ENCODE measurements around the gene MROH7.

The MROH7 gene

DNA sequence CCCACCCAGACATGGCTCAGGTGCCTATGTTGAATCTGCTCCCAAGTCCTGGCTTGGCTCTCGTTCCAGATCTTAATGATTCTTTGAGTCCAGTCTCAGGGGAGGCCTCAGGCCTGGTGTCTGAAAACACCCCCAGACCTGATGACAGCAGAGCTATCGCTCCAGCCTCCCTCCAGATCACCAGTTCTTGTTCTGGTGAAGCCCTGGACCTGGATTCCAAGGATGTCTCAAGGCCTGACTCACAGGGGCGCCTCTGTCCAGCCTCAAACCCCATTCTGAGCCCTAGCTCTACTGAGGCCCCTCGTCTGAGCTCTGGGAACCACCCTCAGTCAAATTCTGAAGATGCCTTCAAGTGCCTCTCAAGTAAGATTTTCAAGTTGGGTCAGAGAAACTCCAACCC is 11.4 kb downstream of the MROH7 start:
- no peak for DNase-seq

DNA sequence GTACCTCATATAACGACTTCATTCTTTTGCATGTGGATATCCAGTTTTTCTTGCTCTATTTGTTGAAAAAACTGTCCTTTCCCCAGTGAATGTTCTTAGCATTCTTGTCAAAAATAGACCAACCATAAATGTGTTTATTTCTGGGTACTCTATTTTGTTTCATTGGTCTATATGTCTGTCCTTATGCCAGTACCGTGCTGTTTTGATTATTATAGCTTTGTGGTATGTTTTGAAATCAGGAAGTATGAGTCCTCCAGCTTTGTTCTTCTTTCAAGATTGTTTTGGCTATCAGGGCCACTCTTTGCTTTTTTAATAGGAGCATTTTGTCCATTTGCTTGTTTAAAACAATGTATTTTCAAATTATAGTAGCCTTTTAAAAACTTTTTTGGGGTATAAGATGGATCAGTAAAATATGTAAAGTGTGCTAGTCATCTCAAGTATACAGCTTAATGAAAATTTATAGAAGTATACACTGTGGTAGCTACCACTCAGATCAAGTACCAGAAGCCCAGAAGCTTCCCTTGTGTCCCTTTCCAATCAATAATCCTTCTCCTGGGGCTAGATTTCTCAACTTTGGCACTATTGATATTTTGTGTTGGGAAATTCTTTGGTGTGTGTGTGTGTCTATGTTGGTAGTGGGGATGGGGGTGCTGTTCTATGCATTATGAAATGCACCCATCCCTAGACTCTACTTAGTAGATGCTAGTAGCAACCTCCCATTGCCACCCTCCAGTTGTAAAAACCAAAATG is 16.8 kb downstream of the MROH7 start:
- DNase-seq, result no peak

DNA sequence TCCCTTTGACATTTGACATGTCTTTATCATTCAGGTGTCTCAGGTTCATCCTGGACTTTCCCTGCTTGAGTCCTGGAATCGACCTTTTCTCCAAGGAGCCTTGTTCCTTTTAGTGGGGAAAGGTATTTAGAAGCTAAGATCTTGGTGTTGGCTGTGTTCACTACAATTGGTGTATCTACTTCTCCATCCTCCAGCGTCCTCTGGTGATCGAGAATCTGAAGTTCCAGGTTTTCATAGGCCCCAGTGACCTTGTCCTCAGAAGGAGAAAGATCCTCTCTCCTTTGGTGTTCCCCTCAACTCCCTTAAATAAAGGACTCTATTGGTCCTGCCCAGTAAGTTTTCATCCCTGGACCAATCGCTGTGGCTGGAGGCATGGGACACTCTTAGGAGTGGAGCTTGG is 22.1 kb downstream of the MROH7 start:
- peak; percentile 30 for DNase-seq

DNA sequence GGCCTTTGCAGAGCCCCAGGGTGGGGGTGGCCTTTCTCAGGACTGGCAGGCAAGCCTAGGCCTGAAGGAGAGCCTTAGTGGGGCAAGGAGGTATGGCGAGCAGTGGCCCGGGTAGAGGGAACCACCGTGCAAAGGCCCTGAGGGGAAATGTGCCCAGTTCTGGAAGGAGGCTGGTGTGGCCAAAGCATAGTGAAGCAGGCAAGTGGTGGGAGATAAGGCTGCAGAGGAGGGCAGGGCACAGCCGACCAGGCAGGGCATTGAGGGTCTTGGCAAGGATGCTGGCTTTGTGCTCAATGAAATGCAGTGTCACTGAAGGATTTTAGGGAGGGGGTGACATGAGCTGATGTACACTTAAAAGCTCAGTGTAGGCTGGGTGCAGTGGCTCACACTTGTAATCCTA is 22.8 kb downstream of the MROH7 start:
- no peak for DNase-seq

DNA sequence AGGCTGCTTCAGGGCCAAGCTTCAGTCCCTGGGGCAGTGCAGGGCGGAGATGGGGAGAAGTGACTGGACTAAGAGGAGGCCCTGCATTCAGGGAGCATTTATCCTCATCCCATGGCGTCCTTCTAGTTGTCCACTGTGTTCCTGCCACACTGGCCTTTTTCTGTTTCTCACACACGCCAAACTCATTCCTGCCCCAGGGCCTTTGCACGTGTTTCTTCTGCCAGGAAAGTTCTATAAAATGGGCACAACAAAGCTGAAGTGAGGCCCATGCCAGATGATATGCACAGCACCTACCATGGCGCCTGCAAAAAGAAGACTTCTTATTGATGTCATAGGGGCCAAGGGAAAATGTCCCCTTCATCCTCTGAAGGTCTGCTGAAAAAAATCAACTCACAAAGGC is 24.3 kb downstream of the MROH7 start:
- no peak for DNase-seq

DNA sequence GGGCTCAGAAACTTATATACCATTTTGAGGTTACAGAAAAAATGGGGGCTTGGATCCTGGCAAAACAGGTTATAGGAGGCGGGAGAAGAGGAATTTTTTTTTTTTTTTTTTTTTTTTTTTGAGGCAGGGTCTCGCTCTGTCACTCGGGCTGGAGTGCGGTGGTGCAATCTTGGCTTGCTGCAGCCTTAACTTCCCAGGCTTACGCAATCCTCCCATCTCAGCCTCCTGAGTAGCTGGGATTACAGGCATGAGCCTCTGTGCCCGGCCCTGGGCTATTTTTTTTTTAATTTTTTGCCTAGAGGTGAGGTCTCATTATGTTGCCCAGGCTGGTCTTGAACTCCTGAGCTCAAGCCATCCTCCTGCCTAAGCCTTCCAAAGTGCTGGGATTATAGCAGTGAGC is 24.7 kb downstream of the MROH7 start:
- DNase-seq, result no peak

DNA sequence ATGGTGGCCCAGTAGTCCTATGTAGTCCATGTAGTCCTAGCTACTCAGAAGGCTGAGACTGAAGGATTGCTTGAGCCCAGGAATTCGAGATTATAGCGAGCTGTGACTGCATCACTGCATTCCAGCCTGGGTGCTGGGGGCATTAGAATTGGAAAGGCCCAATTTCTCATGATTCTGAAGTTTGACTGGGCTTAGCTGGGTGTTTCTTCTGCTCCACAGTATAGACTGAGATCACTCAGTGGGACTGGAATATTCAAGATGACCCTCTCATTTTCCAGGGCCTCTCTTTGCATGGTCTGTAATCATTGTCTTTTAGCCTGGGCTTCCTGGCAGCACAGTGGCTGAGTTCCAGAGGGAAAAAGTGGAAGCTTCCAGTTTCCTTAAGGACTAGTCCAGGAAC is 26.2 kb downstream of the MROH7 start:
- DNase-seq, result no peak

DNA sequence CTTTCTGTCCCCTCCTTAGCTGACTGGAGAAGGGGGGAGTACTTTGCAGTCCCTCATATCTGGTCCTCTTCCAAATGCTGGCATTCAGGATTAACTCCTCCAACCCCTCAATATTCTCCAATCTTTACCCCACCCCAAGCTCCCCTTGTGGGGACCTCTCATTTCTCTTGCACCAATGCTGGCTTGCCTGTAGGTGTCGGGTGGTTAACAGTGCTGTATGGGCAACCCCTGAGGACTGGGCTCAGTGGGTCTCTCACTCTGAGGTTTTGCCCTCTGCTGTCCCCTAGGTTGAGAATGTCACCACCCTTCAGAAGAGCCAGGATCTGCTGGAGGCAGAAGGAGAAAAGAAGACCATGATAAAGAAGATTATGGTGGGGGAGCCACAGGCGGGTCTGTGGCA is 27.0 kb downstream of the MROH7 start:
- no peak for DNase-seq

DNA sequence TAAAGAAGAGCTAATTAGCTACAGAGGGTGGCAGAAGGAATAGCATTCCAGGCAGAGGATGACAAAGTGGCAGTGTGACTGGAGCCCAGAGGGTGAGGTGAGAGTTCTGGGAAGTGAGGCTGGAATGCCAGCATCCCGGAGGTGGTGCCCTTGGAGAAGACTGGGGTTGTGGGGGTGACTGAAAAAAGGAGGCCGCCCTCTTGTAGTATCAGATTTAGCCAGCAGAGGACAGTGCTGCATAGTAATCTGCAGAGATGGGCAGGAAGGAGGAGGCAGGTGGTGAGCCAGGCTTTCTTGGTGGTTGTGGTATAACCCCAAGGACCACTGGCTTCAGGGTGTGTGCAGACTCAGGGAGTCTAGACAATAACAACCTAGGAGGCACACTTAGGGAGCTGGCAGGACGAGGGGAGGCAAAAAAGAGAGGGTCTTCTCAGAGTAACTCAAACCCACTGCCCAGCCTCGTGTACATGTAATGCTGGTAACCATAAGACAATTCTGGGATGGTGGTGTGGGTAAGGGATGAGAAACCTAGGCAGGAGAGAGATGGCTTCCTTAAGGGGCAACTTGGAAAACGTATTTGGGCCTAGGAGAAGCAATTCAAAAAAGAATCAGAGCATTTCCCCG is 30.5 kb downstream of the MROH7 start:
- peak; percentile 67 for DNase-seq

DNA sequence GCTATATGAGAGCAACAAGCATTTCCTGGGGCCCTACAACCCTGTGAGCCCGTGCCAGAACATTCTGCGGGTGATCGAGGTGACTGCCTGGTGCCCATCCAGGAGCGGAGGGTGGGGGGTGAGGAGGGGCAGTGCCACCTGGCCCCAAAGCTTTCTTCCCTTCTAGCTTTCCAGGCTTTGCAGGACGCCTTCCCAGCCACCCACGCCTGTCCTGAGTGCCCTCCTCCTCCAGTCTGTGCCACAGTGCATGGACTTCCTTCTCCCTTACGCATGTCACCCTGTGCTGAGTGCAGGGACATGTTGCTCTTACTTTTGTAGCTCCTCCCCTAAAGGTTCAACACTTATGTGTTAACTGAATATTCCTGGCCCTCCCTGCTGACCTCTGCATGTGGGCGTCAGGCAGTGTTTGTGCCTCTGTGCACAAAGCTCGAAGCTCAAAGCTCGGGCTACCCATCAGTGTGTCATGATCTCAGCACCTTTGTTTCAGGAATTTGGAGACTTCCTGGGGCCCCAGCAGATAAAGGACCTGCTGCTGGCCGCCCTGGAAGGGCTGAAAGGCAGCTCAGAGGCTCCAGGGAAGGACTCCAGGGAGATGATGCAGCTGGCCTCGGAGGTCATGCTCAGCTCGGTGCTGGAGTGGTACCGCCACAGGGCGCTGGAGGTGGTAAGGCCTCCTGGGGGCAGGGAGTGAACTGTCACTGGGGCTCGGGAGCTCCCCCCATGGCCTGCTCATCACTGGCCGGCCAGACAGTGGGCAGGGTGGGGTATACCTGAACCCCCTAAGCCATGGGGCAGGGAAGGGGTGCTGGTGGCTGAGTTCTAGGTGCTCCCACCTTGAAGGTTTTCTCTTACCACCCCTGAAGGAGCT is 37.4 kb downstream of the MROH7 start:
- DNase-seq, result no peak

DNA sequence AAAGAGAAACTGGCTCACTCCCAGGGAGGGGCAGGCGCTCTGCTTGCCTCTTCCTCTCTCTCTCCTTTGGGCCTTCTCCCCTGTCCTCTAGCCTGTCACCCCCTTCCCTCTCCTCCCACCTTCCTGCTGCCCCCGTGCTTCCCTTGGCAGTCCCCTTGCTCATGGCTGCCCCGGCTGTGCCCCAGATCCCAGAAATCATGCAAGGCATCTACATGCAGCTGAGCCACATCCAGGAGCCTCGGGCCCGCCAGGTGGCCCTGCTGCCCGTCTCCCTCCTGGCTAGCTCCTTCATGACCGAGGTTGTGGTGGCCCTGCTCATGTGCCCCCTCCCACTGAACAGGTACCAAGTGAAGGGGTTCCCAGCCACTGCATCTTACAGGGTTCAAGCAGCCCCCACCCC is 38.1 kb downstream of the MROH7 start:
- no peak for DNase-seq

DNA sequence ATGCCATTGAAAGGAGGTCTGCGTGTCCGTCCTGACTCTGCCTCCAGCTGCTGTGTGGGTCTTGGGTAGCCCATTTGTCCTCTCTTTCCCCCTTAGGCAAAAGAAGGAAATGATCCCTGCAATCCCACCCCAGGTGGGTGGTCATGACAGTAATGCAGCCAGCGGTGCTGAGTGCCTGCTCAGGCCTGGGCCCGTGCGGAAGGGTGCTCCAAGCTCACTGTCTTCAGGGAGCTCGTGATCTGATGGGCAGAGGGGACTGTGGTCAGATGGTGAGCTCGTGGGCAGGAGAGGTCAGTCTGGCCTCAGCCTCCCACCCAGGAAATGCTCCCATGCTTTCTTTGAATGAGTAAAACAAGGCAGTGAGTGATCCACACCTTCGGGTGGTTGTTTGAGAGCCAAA is 38.8 kb downstream of the MROH7 start:
- no peak for DNase-seq

DNA sequence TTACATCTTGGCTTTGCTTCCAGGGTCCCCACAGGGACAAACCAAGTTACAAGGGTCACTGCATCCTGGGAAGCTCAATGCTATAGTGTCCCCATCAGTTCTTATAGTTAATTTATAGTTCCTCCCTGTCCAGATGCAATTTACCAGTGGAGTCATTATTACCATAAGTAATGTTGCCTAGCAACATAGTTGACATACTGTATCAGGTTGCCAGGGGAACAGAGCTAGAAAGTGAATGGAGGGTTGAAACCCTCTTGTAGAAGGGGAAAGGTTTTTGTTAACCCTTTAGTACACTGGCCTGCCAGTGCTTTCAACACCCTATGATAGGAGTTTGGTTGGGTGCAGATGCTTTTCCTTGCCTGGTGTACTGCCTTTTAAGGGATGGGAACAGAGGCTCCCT is 39.8 kb downstream of the MROH7 start:
- no peak for DNase-seq

DNA sequence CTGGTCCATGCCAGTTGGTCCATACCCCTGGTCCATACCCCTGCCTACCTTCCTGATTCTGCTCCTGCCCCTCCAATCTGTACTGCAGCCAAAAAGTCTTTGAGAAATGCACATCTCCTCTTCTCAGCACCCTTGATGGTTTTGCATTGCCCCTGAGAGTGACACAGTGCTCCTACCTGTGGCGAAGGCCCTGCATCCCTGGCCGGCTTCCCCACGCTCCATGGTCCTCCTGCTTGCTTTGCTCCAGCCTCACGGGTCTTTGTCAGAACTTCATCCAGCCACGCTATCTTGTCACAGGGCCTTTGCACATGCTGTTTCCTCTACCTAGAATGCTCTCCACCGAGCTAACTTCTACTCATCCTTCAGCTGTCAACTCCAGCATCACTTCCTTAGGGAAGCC is 41.9 kb downstream of the MROH7 start:
- no peak for DNase-seq

DNA sequence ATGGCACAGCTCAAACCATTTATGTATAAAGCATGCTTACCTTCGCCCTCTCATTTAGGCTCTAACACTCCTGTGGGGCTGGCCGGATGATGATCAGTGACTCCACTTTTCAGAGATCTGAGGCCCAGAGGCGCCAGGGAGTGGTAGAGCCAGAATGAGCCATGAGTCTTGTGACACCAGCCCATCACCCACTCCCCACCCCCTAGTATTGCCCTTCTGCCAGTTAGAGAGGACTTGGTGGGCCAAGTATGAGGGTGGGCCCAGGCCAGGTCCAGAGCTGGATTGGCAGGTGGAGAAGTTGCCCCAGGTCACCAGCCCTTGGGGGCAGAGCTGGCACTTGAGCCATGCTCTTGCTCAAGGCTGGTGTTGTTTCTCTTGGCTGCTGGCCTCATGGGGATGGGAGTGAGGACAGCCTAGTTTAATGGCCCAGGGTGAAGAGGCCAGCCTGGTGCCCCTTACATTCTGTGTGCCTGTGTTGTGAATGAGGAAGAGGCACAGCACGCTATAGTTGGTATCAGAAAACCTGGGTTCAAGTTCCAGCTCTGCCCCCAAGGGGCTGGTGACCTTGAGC is 43.8 kb downstream of the MROH7 start:
- DNase-seq, result no peak

DNA sequence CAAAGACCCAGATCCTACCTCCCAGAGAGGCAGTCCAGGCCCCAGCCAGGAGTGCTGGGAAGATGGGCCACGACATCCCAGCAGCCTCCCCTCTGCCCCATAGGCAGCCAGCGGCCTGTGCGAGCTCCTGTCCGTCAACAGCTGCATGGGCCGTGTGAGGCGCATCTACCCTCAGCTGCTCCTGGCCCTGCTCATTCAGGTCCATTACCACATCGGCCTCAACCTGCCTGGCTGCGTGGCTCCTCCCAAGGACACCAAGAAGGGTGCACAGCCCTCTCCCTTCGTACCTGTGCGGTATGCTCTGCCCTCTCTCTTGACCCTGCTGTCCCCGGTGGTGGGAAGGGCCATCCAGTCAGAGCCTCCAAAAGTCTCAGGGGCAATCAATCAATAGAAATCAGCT is 44.6 kb downstream of the MROH7 start:
- no peak for DNase-seq

DNA sequence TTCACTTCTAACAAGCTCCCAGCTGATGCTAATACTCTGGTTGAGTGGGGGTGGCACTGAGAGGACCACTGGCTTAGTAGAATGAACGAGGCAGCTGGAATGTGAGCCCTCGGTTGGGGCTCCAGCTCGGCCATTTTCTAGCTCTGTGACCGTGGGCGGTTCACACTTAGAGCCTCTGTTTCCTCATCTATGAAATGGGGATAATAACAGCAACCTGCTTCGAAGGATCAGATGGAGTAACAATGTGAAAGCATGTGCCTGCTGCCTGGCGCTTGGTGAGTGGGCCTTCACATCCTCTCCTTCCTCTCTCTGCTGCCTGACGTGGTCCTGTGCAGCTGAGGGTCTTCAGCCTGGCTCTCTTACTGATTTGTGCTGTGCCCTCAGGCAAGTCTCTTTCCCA is 53.2 kb downstream of the MROH7 start:
- DNase-seq, result no peak

DNA sequence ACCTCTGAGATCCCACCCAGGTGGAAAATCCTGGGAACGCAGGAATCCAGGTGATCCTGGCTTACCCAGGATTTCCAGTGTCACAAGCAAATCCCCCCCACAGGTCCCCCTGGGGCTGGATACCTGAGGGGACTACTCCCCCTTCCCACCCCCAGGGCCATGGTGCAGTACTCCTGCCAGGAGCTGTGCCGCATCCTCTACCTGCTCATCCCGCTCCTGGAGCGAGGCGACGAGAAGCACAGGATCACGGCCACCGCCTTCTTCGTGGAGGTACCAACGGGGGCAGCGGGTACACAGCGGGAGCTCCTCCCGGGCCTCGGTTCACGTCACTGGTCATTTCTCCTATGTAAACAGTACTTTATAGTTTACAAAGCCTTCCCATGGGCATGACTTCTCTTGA is 53.6 kb downstream of the MROH7 start:
- no peak for DNase-seq

DNA sequence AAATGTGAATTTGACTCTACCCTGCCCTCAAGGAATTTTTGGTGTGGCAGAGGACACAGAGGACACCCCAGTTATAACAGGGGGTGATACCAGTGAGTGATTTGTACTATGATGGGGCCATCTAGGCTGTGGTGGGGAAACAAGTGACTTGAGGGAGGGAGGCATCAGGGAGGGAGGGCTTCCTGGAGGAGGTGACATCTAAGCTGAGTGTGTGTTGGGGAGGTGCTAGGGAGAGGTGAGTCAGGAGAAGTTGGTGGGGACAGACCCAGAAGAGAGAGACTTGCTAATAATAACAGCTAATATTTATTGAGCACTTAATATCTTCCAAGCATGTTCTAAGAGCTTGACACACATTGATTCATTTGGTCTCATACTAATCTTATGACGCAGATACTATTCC is 54.2 kb downstream of the MROH7 start:
- no peak for DNase-seq

DNA sequence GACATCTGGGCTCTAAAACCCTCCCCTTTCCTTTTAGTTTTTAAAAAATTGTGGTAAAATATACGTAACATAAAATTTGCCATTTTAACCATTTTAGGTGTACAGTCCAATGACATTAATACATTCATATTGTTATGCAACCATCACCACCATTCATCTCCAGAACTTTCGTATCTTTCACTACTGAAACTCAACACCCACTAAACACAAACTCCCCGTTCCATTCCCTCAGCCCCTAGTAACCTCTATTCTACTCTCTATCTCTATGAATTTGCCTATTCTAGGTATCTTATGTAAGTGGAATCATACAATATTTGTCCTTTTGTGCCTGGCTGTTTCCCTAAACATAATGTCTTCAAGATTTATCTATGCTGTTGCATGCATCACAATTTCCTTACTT is 54.7 kb downstream of the MROH7 start:
- no peak for DNase-seq

DNA sequence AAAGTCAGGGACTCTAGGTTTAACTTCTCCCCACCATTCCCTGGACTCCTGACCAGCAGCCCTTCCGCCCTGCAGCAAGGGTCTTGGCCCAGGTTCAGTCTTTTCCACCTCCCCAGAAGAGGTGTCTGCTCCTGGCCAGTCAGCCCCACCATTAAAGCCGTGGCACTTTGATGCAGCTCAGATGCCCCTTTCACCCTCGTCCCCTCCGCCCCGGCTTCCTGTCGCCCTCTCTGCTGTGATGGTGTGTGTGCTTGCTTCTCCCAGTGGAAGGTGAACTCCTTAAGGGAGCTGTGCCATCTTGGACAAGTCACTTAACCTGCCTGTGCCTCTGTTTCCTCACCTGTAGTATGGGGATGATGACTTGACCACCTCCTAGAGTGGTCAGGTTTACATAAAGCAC is 56.3 kb downstream of the MROH7 start:
- DNase-seq, result no peak

DNA sequence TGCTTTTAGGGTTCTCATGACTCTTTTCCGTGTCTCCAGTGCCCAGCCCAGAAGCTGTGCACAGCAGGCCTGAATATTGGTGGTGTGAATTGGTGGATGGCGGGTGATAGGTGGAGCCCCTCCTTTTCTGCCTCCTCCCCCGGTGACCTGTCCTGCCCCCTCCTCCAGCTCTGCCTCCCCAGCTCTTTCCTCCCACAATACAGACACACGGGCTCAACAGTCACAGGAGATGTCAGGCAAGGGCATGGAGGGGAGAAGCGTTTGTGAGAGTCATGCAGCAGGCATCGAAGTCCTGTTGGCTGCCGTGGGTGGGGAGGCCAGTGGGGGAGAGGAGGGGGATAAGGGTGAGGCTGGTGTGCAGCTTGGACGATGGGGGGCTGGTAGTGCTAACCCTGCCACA is 56.8 kb downstream of the MROH7 start:
- DNase-seq, result no peak

DNA sequence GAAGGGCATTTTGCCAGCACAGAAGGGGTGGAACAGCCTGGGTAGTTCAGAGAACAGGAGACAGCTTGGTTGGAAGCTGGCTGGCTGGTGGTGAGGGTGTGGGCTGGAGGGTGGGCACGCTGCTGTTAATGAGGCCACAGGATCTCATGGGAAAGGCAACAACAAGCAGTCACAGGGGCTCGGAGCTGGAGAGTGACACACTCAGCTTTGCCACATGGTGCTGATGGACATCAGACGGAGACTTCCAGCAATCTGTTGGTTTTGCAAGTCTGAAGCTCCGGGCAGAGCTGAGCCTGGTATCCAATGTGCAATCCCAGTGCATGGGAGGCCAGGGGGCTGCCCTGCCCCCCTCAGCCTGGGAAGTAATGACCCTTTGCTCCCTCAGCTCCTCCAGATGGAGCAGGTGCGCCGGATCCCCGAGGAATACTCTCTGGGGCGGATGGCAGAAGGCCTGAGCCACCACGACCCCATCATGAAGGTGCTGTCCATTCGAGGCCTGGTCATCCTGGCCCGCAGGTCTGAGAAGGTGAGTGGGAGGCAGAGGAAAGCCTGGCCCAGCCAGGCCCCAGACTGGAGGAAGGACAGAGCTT is 58.4 kb downstream of the MROH7 start:
- DNase-seq, result no peak
